ENCODE results near the gene ADGRG2.

DNA sequence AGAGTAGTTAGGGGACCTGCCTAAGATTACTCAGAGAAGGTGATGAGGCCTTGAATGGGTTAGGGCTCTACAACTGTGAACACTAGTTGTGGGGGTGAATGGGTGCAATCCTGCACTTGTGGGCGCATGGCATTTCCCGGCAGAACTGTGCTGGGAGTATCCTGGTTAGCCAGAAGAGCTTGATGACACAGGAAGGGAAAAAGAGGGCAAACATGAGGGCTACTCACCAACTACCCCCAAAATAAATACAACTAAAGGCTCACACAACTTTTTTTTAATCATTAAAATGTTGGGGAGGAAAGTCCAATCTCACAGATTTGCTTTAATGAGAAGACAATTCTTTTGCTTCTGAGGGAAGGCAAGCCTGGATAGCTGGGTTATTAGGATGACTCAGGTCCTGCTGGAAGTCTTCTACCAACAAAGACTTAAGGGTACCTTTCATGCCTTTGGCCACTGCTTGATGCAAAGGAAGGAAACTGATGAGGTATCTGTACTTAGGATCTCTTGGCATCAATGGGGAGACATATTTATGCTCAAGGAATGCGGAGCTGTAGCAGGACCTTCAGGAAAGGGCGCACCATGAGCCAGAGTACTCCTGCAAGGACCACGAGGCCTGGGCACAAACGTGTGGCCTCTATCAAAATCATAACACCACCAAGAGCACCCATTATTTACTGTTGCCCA is 141.0 kb downstream of the ADGRG2 start:
- no peak for TF ChIP-seq POLR2A (IDR thresholded peaks at IDR 0.05)
- TF ChIP-seq, protein P1, sequence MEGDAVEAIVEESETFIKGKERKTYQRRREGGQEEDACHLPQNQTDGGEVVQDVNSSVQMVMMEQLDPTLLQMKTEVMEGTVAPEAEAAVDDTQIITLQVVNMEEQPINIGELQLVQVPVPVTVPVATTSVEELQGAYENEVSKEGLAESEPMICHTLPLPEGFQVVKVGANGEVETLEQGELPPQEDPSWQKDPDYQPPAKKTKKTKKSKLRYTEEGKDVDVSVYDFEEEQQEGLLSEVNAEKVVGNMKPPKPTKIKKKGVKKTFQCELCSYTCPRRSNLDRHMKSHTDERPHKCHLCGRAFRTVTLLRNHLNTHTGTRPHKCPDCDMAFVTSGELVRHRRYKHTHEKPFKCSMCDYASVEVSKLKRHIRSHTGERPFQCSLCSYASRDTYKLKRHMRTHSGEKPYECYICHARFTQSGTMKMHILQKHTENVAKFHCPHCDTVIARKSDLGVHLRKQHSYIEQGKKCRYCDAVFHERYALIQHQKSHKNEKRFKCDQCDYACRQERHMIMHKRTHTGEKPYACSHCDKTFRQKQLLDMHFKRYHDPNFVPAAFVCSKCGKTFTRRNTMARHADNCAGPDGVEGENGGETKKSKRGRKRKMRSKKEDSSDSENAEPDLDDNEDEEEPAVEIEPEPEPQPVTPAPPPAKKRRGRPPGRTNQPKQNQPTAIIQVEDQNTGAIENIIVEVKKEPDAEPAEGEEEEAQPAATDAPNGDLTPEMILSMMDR (IDR thresholded peaks at IDR 0.05), result no peak

Data from Peyer's patch (tissue), 4 donors.